Right lobe of liver (tissue), 6 donors: Measurements from ENCODE around the gene PTGES2. TPM values are rescaled to one million over a fixed set of nuclear protein-coding genes. Genes with fewer than 3 reads are reported as not detected.

Source experiments
- ATAC-seq, 4 donors: fragments of 200-7000 bp; cut with Tn5 transposase; one replicate each; pipeline ENCODE4 v1.9.1; 2020; ENCODE audit warnings: mild to moderate bottlenecking in 4 of 4, moderate library complexity in 4 of 4
- DNase-seq, 3 donors: peaks; one replicate each; pipeline ENCODE4 v3.0.0-alpha.2; 2020
- H3K27ac ChIP-seq, 3 donors: fragments of 200-600 bp; one replicate each; pipeline ENCODE4 v1.8.0; 2022
- H3K27me3 ChIP-seq, 2 donors: fragments of 200-600 bp; one replicate each; pipeline ENCODE4 v1.8.0; 2022
- H3K36me3 ChIP-seq, 4 donors: fragments of 200-600 bp; sonication (generic) in 1 of 4; one replicate each; pipeline versions ENCODE4 v1.5.1 to v1.8.0; 2017 to 2022; ENCODE audit warnings: control low read depth in 1 of 4
- H3K4me1 ChIP-seq, 4 donors: fragments of 200-600 bp; sonication (generic) in 1 of 4; one replicate each; pipeline versions ENCODE4 v1.5.1 to v1.8.0; 2017 to 2022; ENCODE audit warnings: control low read depth in 1 of 4
- H3K4me3 ChIP-seq, 3 donors: fragments of 200-600 bp; one replicate each; pipeline ENCODE4 v1.8.0; 2022
- H3K9me3 ChIP-seq, 4 donors: fragments of 200-600 bp; sonication (generic) in 1 of 4; one replicate each; pipeline versions ENCODE4 v1.5.1 to v1.8.0; 2017 to 2022; ENCODE audit warnings: control low read depth in 1 of 4
- CTCF ChIP-seq, 4 donors: fragments of 200-600 bp in 3 of 4; fragments of 450-650 bp in 1 of 4; IDR thresholded peaks; one replicate each; pipeline versions ENCODE4 v1.5.1 to v1.8.0; 2016 to 2022; ENCODE audit warnings: antibody characterized with exemption in 4 of 4, mild to moderate bottlenecking in 2 of 4
- POLR2A ChIP-seq: fragments of 450-650 bp; IDR thresholded peaks from one replicate; pipeline ENCODE4 v1.6.1; 2017; ENCODE audit warnings: antibody characterized with exemption, mild to moderate bottlenecking
- WGBS: methylation state at CpG from one replicate; pipeline ENCODE4 v1.1.6; 2018; ENCODE audit warnings: low coverage, low lambda C conversion rate; ENCODE audit not compliant: insufficient coverage; ENCODE audit errors: missing lambda C conversion rate; 5-methylcytosine and 5-hydroxymethylcytosine counted together
- intact Hi-C, 2 donors: fragments of 100-400 bp; cut with DNase I; formaldehyde crosslinking; loops; one replicate each; pipeline versions ENCODE4 v1.11.2 to v1.14.1; 2022
- total RNA-seq, 6 experiments: library from RNA; depleted of rRNA in 2 of 6; stranded (reverse); fragments of >200 nt in 2 of 6; fragmentation: NEBNext Ultra II Directional in 3 of 6; extraction: Animal tissue kit (Norgen Biotek cat#: 25700) in 3 of 6; gene quantifications; one replicate each; pipeline versions ENCODE4 v1.1.0 to v1.2.4, GENCODE V29; 2016 to 2023
- donor health status: DM: no; HTN: yes; CAD: no.
- donor health status: DM: no; HTN: no; CAD: no.
- donor health status: DM: no; HTN: no; CAD: no.
- donor health status: DM: no; HTN: yes; CAD: no.
- donor health status: DM: no; HTN: yes; CAD: no.

The PTGES2 gene
- total RNA-seq, 6 experiments from 2014 or later = 27.2 to 67.2 (median 30.5) TPM

- no peaks in the 10 kb centered on the region for H3K36me3 ChIP-seq
- WGBS = 56% methylated on average over 8 of the region's 11 CpGs
- H3K4me3 ChIP-seq = no peak overlapping the region
- peak in 2 of 3 donors; percentile 26 to 69 for DNase-seq
- intact Hi-C loops = no loop called here
- H3K9me3 ChIP-seq = no peaks in the 10 kb centered on the region
- no peak for TF ChIP-seq POLR2A
- no peak for TF ChIP-seq CTCF (IDR thresholded peaks at IDR 0.05)
- H3K27me3 ChIP-seq = no peaks in the 10 kb centered on the region
- no peak for ATAC-seq
- peaks cover 0 to 44% (median 15%) of the 10 kb centered on the region in 4 donors for H3K4me1 ChIP-seq
- H3K27ac ChIP-seq = peak overlapping the region; percentile 13 to 57 (median 56)
Observed at GRCh38 chr9:128094950-128095544, 32.5 kb downstream of the PTGES2 start.

GRCh38 chr9:128094166-128094949 is 33.2 kb downstream of the PTGES2 start:
- Histone ChIP-seq H3K4me1 (peaks cover 0 to 44% (median 15%) of the 10 kb centered on the region in 4 donors), H3K4me3 (no peak overlapping the region)
- intact Hi-C loops = no loop called here

GRCh38 chr9:128093011-128093410 is 34.5 kb downstream of the PTGES2 start:
- intact Hi-C loops = no loop called here
- Histone ChIP-seq H3K4me1 (peaks cover 0 to 43% (median 15%) of the 10 kb centered on the region in 4 donors), H3K27me3 (no peaks in the 10 kb centered on the region), H3K9me3 (no peaks in the 10 kb centered on the region), H3K27ac (peak overlapping the region in 2 of 3 donors; percentile 57 to 61), H3K4me3 (no peak overlapping the region), H3K36me3 (no peaks in the 10 kb centered on the region)
- DNase-seq (no peak), ATAC-seq (no peak)
- no peak for TF ChIP-seq POLR2A
- TF ChIP-seq CTCF (IDR thresholded peaks at IDR 0.05) = no peak
- WGBS = 62% methylated on average over 4 of the region's 4 CpGs

More at GRCh38 chr9:128094166-128094949, 33.2 kb downstream of the PTGES2 start:
- TF ChIP-seq POLR2A (no peak), CTCF (IDR thresholded peaks at IDR 0.05) (no peak)
- ATAC-seq (peak; percentile 14 to 41 (median 30)), DNase-seq (peak; percentile 73 to 76 (median 74))
- Histone ChIP-seq H3K27me3 (no peaks in the 10 kb centered on the region), H3K27ac (peak overlapping the region; percentile 28 to 61 (median 57)), H3K9me3 (no peaks in the 10 kb centered on the region), H3K36me3 (no peaks in the 10 kb centered on the region)
- WGBS = 48% methylated on average over 8 of the region's 8 CpGs

GRCh38 chr9:128092199-128092977 is 35.1 kb downstream of the PTGES2 start:
- Histone ChIP-seq H3K27ac (peak overlapping the region in 2 of 3 donors; percentile 57 to 61), H3K4me3 (no peak overlapping the region), H3K36me3 (no peaks in the 10 kb centered on the region), H3K9me3 (no peaks in the 10 kb centered on the region), H3K27me3 (no peaks in the 10 kb centered on the region), H3K4me1 (peaks cover 0 to 36% (median 10%) of the 10 kb centered on the region in 4 donors)
- intact Hi-C loops = no loop called here
- no peak for ATAC-seq
- WGBS = 72% methylated on average over 9 of the region's 16 CpGs
- DNase-seq = no peak
- TF ChIP-seq POLR2A (no peak), CTCF (IDR thresholded peaks at IDR 0.05) (no peak)
